Keratinocyte (primary cell): Measurements from ENCODE around the gene RC3H1. TPM values are rescaled to one million over a fixed set of nuclear protein-coding genes. Genes with fewer than 3 reads are reported as not detected.

Experiments used
- DNase-seq: peaks from one replicate; pipeline ENCODE4 v3.0.0-alpha.2; 2011; ENCODE audit warnings: low read depth, missing footprints, low spot score
- FAIRE-seq: peaks from 2 replicates; lab custom pipeline; 2011; peaks lifted over from hg19 to GRCh38; lab: Jason Lieb, UNC
- H2AFZ ChIP-seq: 2 replicates; pipeline ENCODE4 v1.6.0; 2012; ENCODE audit warnings: low read length, control low read depth, inconsistent platforms; ENCODE audit not compliant: control insufficient read depth
- H3K27ac ChIP-seq: 2 replicates; pipeline ENCODE4 v1.5.1; 2011; ENCODE audit warnings: low read length; ENCODE audit not compliant: control insufficient read depth, insufficient read depth
- H3K27me3 ChIP-seq: 3 replicates; pipeline ENCODE4 v1.6.0; 2011; ENCODE audit warnings: low read length; ENCODE audit not compliant: control insufficient read depth, insufficient read depth; ENCODE audit errors: extremely low read depth
- H3K36me3 ChIP-seq, 2 experiments: 2 replicates in 1 of 2; 3 replicates in 1 of 2; pipeline ENCODE4 v1.5.1; 2011; ENCODE audit warnings: low read length in 2 of 2, mild to moderate bottlenecking in 1 of 2; ENCODE audit not compliant: control insufficient read depth in 2 of 2, insufficient read depth in 2 of 2; ENCODE audit errors: extremely low read depth in 1 of 2
- H3K4me1 ChIP-seq: 3 replicates; pipeline ENCODE4 v1.5.1; 2011; ENCODE audit warnings: low read length; ENCODE audit not compliant: control insufficient read depth, insufficient read depth; ENCODE audit errors: extremely low read depth
- H3K4me2 ChIP-seq: 3 replicates; pipeline ENCODE4 v1.6.0; 2011; ENCODE audit warnings: low read depth, low read length; ENCODE audit not compliant: control insufficient read depth, insufficient read depth; ENCODE audit errors: extremely low read depth
- H3K4me3 ChIP-seq, 3 experiments: fragments of 200-600 bp in 1 of 3; sonication (generic) in 1 of 3; 2 replicates in 2 of 3; 3 replicates in 1 of 3; pipeline ENCODE4 v1.5.1; 2011 to 2016; ENCODE audit warnings: low read length in 3 of 3, mild to moderate bottlenecking in 3 of 3, control low read depth in 2 of 3, inconsistent platforms in 1 of 3, low read depth in 1 of 3, mixed read lengths in 1 of 3, mixed run types in 1 of 3, moderate library complexity in 1 of 3; ENCODE audit not compliant: control insufficient read depth in 2 of 3, insufficient read depth in 2 of 3; ENCODE audit errors: extremely low read depth in 1 of 3
- H3K79me2 ChIP-seq: 2 replicates; pipeline ENCODE4 v1.6.0; 2012; ENCODE audit warnings: low read length; ENCODE audit not compliant: control insufficient read depth, insufficient read depth
- H3K9ac ChIP-seq: 3 replicates; pipeline ENCODE4 v1.6.0; 2011; ENCODE audit warnings: low read length; ENCODE audit not compliant: control insufficient read depth, insufficient read depth; ENCODE audit errors: extremely low read depth
- H3K9me1 ChIP-seq: 3 replicates; pipeline ENCODE4 v1.6.0; 2011; ENCODE audit warnings: low read length; ENCODE audit not compliant: control insufficient read depth, insufficient read depth; ENCODE audit errors: extremely low read depth
- H3K9me3 ChIP-seq: 2 replicates; pipeline ENCODE4 v1.5.1; 2012; ENCODE audit warnings: low read depth, low read length; ENCODE audit not compliant: control insufficient read depth
- H4K20me1 ChIP-seq: 3 replicates; pipeline ENCODE4 v1.6.0; 2011; ENCODE audit warnings: low read length; ENCODE audit not compliant: control insufficient read depth, insufficient read depth; ENCODE audit errors: extremely low read depth
- CTCF ChIP-seq, 3 experiments: IDR thresholded peaks in 1 of 3; conservative IDR thresholded peaks in 1 of 3; optimal IDR thresholded peaks in 1 of 3; 2 replicates in 2 of 3; 3 replicates in 1 of 3; pipeline versions ENCODE3 to v1.5.1; 2011; ENCODE audit warnings: low read length in 3 of 3, mild to moderate bottlenecking in 3 of 3, moderate library complexity in 2 of 3, control low read depth in 1 of 3, inconsistent platforms in 1 of 3; ENCODE audit not compliant: insufficient read depth in 2 of 3; ENCODE audit errors: extremely low read depth in 1 of 3
- EZH2 ChIP-seq: IDR thresholded peaks from one replicate; pipeline ENCODE4 v1.6.1; 2012; ENCODE audit warnings: inconsistent platforms, mild to moderate bottlenecking, low read length, moderate library complexity
- dilution Hi-C: fragments of 300-500 bp; cut with MboI; formaldehyde crosslinking; loops from one replicate; pipeline ENCODE4 v1.7.0; 2020; ENCODE audit warnings: low sequenced_read_pairs; ENCODE audit not compliant: extremely low pct_ligation_motif_present
- polyA plus RNA-seq, 5 experiments: library from polyadenylated mRNA; depleted of rRNA in 3 of 5; stranded (reverse) in 3 of 5; stranded (forward) in 1 of 5; unstranded in 1 of 5; fragments of >200 nt; gene quantifications; 1 replicate in 1 of 5; 2 replicates in 3 of 5; 3 replicates in 1 of 5; pipeline versions ENCODE4 v1.2.1 to v1.2.3, GENCODE V29; 2011 to 2012; ENCODE audit warnings: missing spikeins in 2 of 5, low read depth in 1 of 5, low replicate concordance in 1 of 5

Gene RC3H1
- polyA plus RNA-seq, 1 donor (not counting 4 experiments of a cell fraction or from before 2014, with no cell fraction given): 10.4 TPM

- DNase-seq (no peak), FAIRE-seq (no peak)
- Histone ChIP-seq H3K9me1 (peaks cover 2% of the 10 kb centered on the region), H3K4me2 (no peak overlapping the region), H4K20me1 (no peaks in the 10 kb centered on the region), H3K9ac (no peak overlapping the region), H3K27ac (no peak overlapping the region), H3K4me3 (no peak overlapping the region), H3K36me3 (no peaks in the 10 kb centered on the region), H2AFZ (no peak overlapping the region), H3K79me2 (peaks cover 77% of the 10 kb centered on the region), H3K27me3 (no peaks in the 10 kb centered on the region), H3K9me3 (no peaks in the 10 kb centered on the region), H3K4me1 (peaks cover 20% of the 10 kb centered on the region)
- no peak for TF ChIP-seq EZH2
- no peak for TF ChIP-seq CTCF (optimal IDR thresholded peaks at IDR 0.05 in 1 of 3, IDR thresholded peaks at IDR 0.05 in 1 of 3, conservative IDR thresholded peaks at IDR 0.05 in 1 of 3; ENCODE audit: extremely low read depth in 1 of 3, insufficient read depth in 2 of 3, low read length in 3 of 3)
- dilution Hi-C loops: no loop called here
Observed at GRCh38 chr1:174018565-174018964, 3.6 kb downstream of the RC3H1 start.

DNA sequence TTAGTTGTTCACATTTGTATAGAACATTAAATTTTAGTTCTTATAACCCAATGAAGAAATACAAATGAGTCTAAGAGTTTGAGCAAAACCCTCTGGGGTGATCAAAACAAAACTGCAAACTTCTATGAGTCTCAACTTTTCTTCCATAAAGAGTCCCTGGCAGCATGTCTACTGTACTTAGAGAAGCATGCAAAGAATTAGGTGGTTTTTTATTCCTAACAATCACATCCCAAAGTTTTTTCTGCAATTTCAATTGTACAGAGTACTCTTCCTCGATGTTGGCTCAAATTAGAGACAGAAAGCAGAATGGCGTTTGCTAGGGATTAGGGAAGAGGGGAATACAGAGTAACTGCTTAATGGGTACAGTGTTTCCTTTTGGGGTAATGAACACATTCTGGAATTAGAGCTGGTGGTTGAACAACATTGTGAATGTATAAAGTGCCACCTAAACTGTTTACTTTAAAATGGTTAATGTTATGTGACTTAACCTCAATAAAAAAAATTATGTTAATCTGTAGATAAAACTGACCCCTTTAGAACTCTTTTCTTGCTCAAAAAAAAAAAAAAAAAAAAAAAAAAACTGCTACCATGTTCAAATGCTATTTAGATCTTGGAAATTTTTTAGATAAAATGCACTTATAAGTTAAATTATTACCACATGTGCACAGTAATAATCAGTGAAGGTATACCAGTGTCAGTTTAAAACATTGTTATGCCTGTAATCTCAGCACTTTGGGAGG, 4.8 kb downstream of the RC3H1 start:
- Histone ChIP-seq H2AFZ (no peak overlapping the region), H3K27me3 (no peaks in the 10 kb centered on the region), H3K9me1 (peaks cover 2% of the 10 kb centered on the region), H4K20me1 (no peaks in the 10 kb centered on the region), H3K4me3 (no peak overlapping the region), H3K4me1 (peaks cover 8% of the 10 kb centered on the region), H3K9me3 (no peaks in the 10 kb centered on the region), H3K4me2 (peak overlapping the region; percentile 12), H3K79me2 (peaks cover 83% of the 10 kb centered on the region), H3K27ac (no peak overlapping the region), H3K9ac (no peak overlapping the region), H3K36me3 (no peaks in the 10 kb centered on the region)
- TF ChIP-seq CTCF (optimal IDR thresholded peaks at IDR 0.05 in 1 of 3, IDR thresholded peaks at IDR 0.05 in 1 of 3, conservative IDR thresholded peaks at IDR 0.05 in 1 of 3; ENCODE audit: extremely low read depth in 1 of 3, insufficient read depth in 2 of 3, low read length in 3 of 3) (no peak), EZH2 (no peak)
- dilution Hi-C loops: no loop called here
- DNase-seq (no peak), FAIRE-seq (no peak)
